GM12878 (cell line): Measurements from ENCODE around the gene ZNF132. TPM values are rescaled to one million over a fixed set of nuclear protein-coding genes. Genes with fewer than 3 reads are reported as not detected.
A peak's percentile ranks its signal among the peaks of the same experiment; 100 is the strongest.

Experiments
- ATAC-seq: fragments of 200-7000 bp; cut with Tn5 transposase; 3 replicates; pipeline ENCODE4 v1.9.1; 2020; ENCODE audit warnings: mild to moderate bottlenecking, moderate library complexity
- BruUV-seq: library from RNA; stranded (reverse); fragments of 400-500 nt; replicated peaks from 2 replicates; lab custom pipeline; 2021; lab: Mats Ljungman, UMichigan
- CTCF ChIA-PET: fragments of 300-600 bp; sonication (Branson Sonifier 250); formaldehyde crosslinking; extraction: SDS; loops from one replicate; lab custom pipeline; 2021; ENCODE audit warnings: inconsistent platforms; lab: Yijun Ruan, JAX
- POLR2A ChIA-PET: fragments of 350-600 bp; formaldehyde crosslinking; extraction: SDS; loops from one replicate; lab custom pipeline; 2021; ENCODE audit warnings: inconsistent platforms; lab: Charles Lee
- RAD21 ChIA-PET: fragments of 300-600 bp; sonication (Branson Sonifier 250); formaldehyde crosslinking; loops from one replicate; lab custom pipeline; 2023; ENCODE audit warnings: antibody characterized with exemption; ENCODE audit not compliant: unreplicated experiment; lab: Charles Lee
- SMC1A ChIA-PET: fragments of 300-600 bp; sonication (Branson Sonifier 250); formaldehyde crosslinking; loops from one replicate; lab custom pipeline; 2023; ENCODE audit not compliant: unreplicated experiment, uncharacterized antibody; lab: Charles Lee
- DNase-seq: peaks from one replicate; pipeline ENCODE4 v3.0.0-alpha.2; 2011; ENCODE audit warnings: low read depth, low spot score
- FAIRE-seq: peaks from 3 replicates; lab custom pipeline; 2011; peaks lifted over from hg19 to GRCh38; lab: Jason Lieb, UNC
- H2AFZ ChIP-seq: 2 replicates; pipeline ENCODE4 v1.6.0; 2011; ENCODE audit warnings: low read depth, low read length, control low read depth; ENCODE audit not compliant: control insufficient read depth
- H3K27ac ChIP-seq: 2 replicates; pipeline ENCODE4 v1.5.1; 2011; ENCODE audit warnings: control low read depth; ENCODE audit not compliant: control insufficient read depth, insufficient read depth
- H3K27me3 ChIP-seq, 2 experiments: replicated peaks in 1 of 2; 2 replicates each; pipeline versions ENCODE4 v1.6.0 to v1.6.1; 2011; ENCODE audit warnings: low read length in 1 of 2; ENCODE audit not compliant: control insufficient read depth in 2 of 2, insufficient read depth in 2 of 2
- H3K36me3 ChIP-seq, 2 experiments: 2 replicates each; pipeline ENCODE4 v1.5.1; 2011; ENCODE audit warnings: low read length in 1 of 2; ENCODE audit not compliant: control insufficient read depth in 2 of 2, insufficient read depth in 2 of 2
- H3K4me1 ChIP-seq: 2 replicates; pipeline ENCODE4 v1.6.1; 2011; ENCODE audit warnings: mild to moderate bottlenecking, low read length, moderate library complexity, mixed read lengths; ENCODE audit not compliant: control insufficient read depth, insufficient read depth
- H3K4me2 ChIP-seq: 2 replicates; pipeline ENCODE4 v1.6.0; 2011; ENCODE audit warnings: control low read depth; ENCODE audit not compliant: control insufficient read depth, insufficient read depth
- H3K4me3 ChIP-seq: fragments of 200-600 bp; sonication (generic); 2 replicates; pipeline ENCODE4 v1.5.1; 2016
- H3K79me2 ChIP-seq: 2 replicates; pipeline ENCODE4 v1.6.0; 2011; ENCODE audit warnings: low read length; ENCODE audit not compliant: control insufficient read depth, insufficient read depth
- H3K9ac ChIP-seq: 2 replicates; pipeline ENCODE4 v1.8.0; 2011; ENCODE audit warnings: low read length, control low read depth, mixed read lengths; ENCODE audit not compliant: control insufficient read depth, insufficient read depth
- H3K9me3 ChIP-seq: replicated peaks from 3 replicates; pipeline ENCODE4 v1.5.1; 2011; ENCODE audit warnings: mild to moderate bottlenecking, low read length; ENCODE audit not compliant: control insufficient read depth, insufficient read depth
- H4K20me1 ChIP-seq: 2 replicates; pipeline ENCODE4 v1.6.0; 2011; ENCODE audit not compliant: control insufficient read depth, insufficient read depth
- CBX5 ChIP-seq: sonication (generic); IDR thresholded peaks from 2 replicates; pipeline ENCODE4 v1.6.1; 2016; ENCODE audit warnings: low read depth, moderate library complexity, mild to moderate bottlenecking, inconsistent platforms
- MLLT1 ChIP-seq: fragments of 450-650 bp; IDR thresholded peaks from 2 replicates; pipeline ENCODE4 v1.6.1; 2016; ENCODE audit warnings: mild to moderate bottlenecking
- PML ChIP-seq: IDR thresholded peaks from 2 replicates; pipeline ENCODE4 v1.6.1; 2012; ENCODE audit warnings: low read length, inconsistent platforms
- ZBTB40 ChIP-seq: fragments of 450-650 bp; IDR thresholded peaks from 2 replicates; pipeline ENCODE4 v1.6.1; 2016; ENCODE audit warnings: mild to moderate bottlenecking, moderate library complexity, borderline replicate concordance
- WGBS: methylation state at CpG from one replicate; pipeline ENCODE4 v1.1.6; 2016; ENCODE audit warnings: low lambda C conversion rate; ENCODE audit not compliant: insufficient replicate concordance, insufficient coverage; ENCODE audit errors: missing lambda C conversion rate; 5-methylcytosine and 5-hydroxymethylcytosine counted together
- in situ Hi-C: fragments of 300-500 bp; cut with MboI; formaldehyde crosslinking; loops from 9 replicates; pipeline ENCODE4 v1.14.3; 2018; ENCODE audit warnings: mixed read lengths
- intact Hi-C: fragments of 100-400 bp; cut with micrococcal nuclease; formaldehyde crosslinking; loops from one replicate; pipeline ENCODE4 v1.14.2; 2022; ENCODE audit not compliant: unreplicated experiment
- polyA plus RNA-seq, 11 experiments: library from polyadenylated mRNA; depleted of rRNA in 4 of 11; unstranded in 6 of 11; stranded (reverse) in 5 of 11; fragments of >200 nt; fragmentation: Nextera tagmentation in 4 of 11; fragmentation: Illumina TruSeq in 1 of 11; extraction: Ambion mirVana in 4 of 11; extraction: Trizol in 1 of 11; gene quantifications; 1 replicate in 1 of 11; 2 replicates in 10 of 11; pipeline versions ENCODE4 v1.2.1 to v1.2.3, GENCODE V29; 2011 to 2016; ENCODE audit warnings: inconsistent platforms in 2 of 11, missing spikeins in 2 of 11, low read depth in 1 of 11
- total RNA-seq, 4 experiments: library from RNA; depleted of rRNA in 3 of 4; stranded (reverse); fragments of >200 nt in 3 of 4; fragmentation: Illumina TruSeq in 1 of 4; extraction: Trizol in 1 of 4; gene quantifications; 2 replicates each; pipeline versions ENCODE4 v1.2.1 to v1.2.3, GENCODE V29; 2013 to 2021

The ZNF132 gene
- total and polyA plus RNA-seq, 10 of the 15 experiments (the other 5 are each of a cell fraction or from before 2014, with no cell fraction given) = 0.56 to 4.0 (median 2.3) TPM

GRCh38 chr19:58440556-58440955 lies 603 bp upstream of the ZNF132 start:
- H4K20me1 ChIP-seq = no peaks in the 10 kb centered on the region
- H2AFZ ChIP-seq = peak overlapping the region; percentile 88
- H3K4me1 ChIP-seq = peaks cover 6% of the 10 kb centered on the region; the same call in 1 of the 2 replicates
- peak overlapping the region; percentile 92 for H3K4me2 ChIP-seq
- intact Hi-C loops = no loop called here
- H3K27me3 ChIP-seq = no peaks in the 10 kb centered on the region
- no TSS peak for BruUV-seq
- CTCF ChIA-PET = no interaction called here
- POLR2A ChIA-PET = interaction anchor here (1.0 kb wide), 1 partner anchor 11 kb away, joined by 3 read pairs; the partner anchor contains the start of gene ZNF324B
- H3K27ac ChIP-seq = peak overlapping the region; percentile 38; the same call in 1 of the 2 replicates
- peaks cover 4% of the 10 kb centered on the region for H3K79me2 ChIP-seq
- no peak for ATAC-seq
- 83% methylated on average over 22 of the region's 31 CpGs for WGBS
- H3K9ac ChIP-seq = no peak overlapping the region
- FAIRE-seq = no peak
- in situ Hi-C loops = no loop called here
- no peaks in the 10 kb centered on the region for H3K36me3 ChIP-seq
- H3K9me3 ChIP-seq = peaks cover 27% of the 10 kb centered on the region; the same call in 2 of the 3 replicates
- RAD21 ChIA-PET = interaction anchor here (1.0 kb wide), 1 partner anchor 11 kb away, joined by 4 read pairs; the partner anchor contains the start of gene ZNF324B
- DNase-seq = no peak
- no peak for TF ChIP-seq CBX5
- peak; percentile 14 for TF ChIP-seq MLLT1
- no peak for TF ChIP-seq ZBTB40
- no peak for TF ChIP-seq PML
- SMC1A ChIA-PET = interaction anchor here (0.9 kb wide), 1 partner anchor 10 kb away, joined by 3 read pairs; the partner anchor contains the start of gene ZNF324B
- H3K4me3 ChIP-seq = peak overlapping the region; percentile 47; the same call in 1 of the 2 replicates
